HEK293 (cell line): ENCODE results near the gene SPATA1.
"Not testable (repeated sequence)": the region's sequence is repeated elsewhere in the genome, so short reads cannot be mapped to it uniquely, and the experiment has no call there.

Source experiments
- CTCF ChIA-PET: fragments of 350-600 bp; formaldehyde crosslinking; extraction: SDS; loops from one replicate; lab custom pipeline; 2021; ENCODE audit warnings: antibody characterized with exemption; lab: Yijun Ruan, JAX
- POLR2A ChIA-PET: fragments of 300-600 bp; formaldehyde crosslinking; extraction: SDS; loops from one replicate; lab custom pipeline; 2020; ENCODE audit warnings: antibody characterized with exemption, inconsistent platforms; lab: Yijun Ruan, JAX
- H3K27ac ChIP-seq: fragments of 200-500 bp; sonication (Bioruptor generic); 2 replicates; pipeline ENCODE4 v1.5.1; 2014; ENCODE audit warnings: low read depth, low read length, control low read depth, inconsistent platforms; ENCODE audit errors: extremely low read depth
- H3K36me3 ChIP-seq, 2 experiments: fragments of 200-500 bp in 1 of 2; sonication (Bioruptor generic) in 1 of 2; 1 replicate in 1 of 2; 2 replicates in 1 of 2; pipeline ENCODE4 v1.5.1; 2014 to 2017; ENCODE audit warnings: inconsistent platforms in 2 of 2, low read length in 2 of 2; ENCODE audit not compliant: control insufficient read depth in 2 of 2, insufficient read depth in 1 of 2
- H3K4me1 ChIP-seq: fragments of 200-500 bp; sonication (Bioruptor generic); 2 replicates; pipeline ENCODE4 v1.5.1; 2014; ENCODE audit warnings: mild to moderate bottlenecking, low read length, inconsistent platforms; ENCODE audit not compliant: control insufficient read depth, insufficient read depth
- H3K4me3 ChIP-seq: 2 replicates; pipeline ENCODE4 v1.5.1; 2011; ENCODE audit warnings: low read depth, mild to moderate bottlenecking, control low read depth, low read length, moderate library complexity
- H3K9me3 ChIP-seq: fragments of 200-500 bp; sonication (Bioruptor generic); 2 replicates; pipeline ENCODE4 v1.5.1; 2014; ENCODE audit warnings: low read depth, low read length, inconsistent platforms; ENCODE audit not compliant: control insufficient read depth, insufficient read depth
- GLI2 ChIP-seq: fragments of 450-650 bp; formaldehyde crosslinking; IDR thresholded peaks from 2 replicates; pipeline ENCODE4; 2017; ENCODE audit warnings: missing biosample characterization, missing genetic modification characterization, low read depth, borderline replicate concordance
- KLF1 ChIP-seq: fragments of 450-650 bp; formaldehyde crosslinking; IDR thresholded peaks from 2 replicates; pipeline ENCODE4 v1.5.1; 2016; ENCODE audit warnings: missing biosample characterization, missing genetic modification characterization
- KLF16 ChIP-seq: fragments of 450-650 bp; formaldehyde crosslinking; IDR thresholded peaks from 2 replicates; pipeline ENCODE4 v1.5.1; 2017; ENCODE audit warnings: missing biosample characterization, missing genetic modification characterization
- OSR2 ChIP-seq: fragments of 450-650 bp; formaldehyde crosslinking; IDR thresholded peaks from 2 replicates; pipeline ENCODE4 v1.5.1; 2016; ENCODE audit warnings: missing biosample characterization, missing genetic modification characterization
- SCRT2 ChIP-seq: fragments of 450-650 bp; formaldehyde crosslinking; IDR thresholded peaks from 2 replicates; pipeline ENCODE4 v1.5.1; 2016; ENCODE audit warnings: missing biosample characterization, missing genetic modification characterization
- YY2 ChIP-seq: fragments of 450-650 bp; formaldehyde crosslinking; IDR thresholded peaks from 2 replicates; pipeline ENCODE4 v1.5.1; 2016; ENCODE audit warnings: missing biosample characterization, missing genetic modification characterization
- ZBTB21 ChIP-seq: fragments of 450-650 bp; formaldehyde crosslinking; IDR thresholded peaks from 2 replicates; pipeline ENCODE4 v1.5.1; 2017; ENCODE audit warnings: missing biosample characterization, missing genetic modification characterization
- ZEB2 ChIP-seq: fragments of 450-650 bp; formaldehyde crosslinking; IDR thresholded peaks from 2 replicates; pipeline ENCODE4 v1.5.1; 2016; ENCODE audit warnings: missing biosample characterization, missing genetic modification characterization
- ZFP37 ChIP-seq: fragments of 450-650 bp; formaldehyde crosslinking; IDR thresholded peaks from 2 replicates; pipeline ENCODE4 v1.5.1; 2016; ENCODE audit warnings: missing biosample characterization, missing genetic modification characterization
- ZNF146 ChIP-seq: fragments of 450-650 bp; formaldehyde crosslinking; IDR thresholded peaks from 2 replicates; pipeline ENCODE4 v1.5.1; 2016; ENCODE audit warnings: missing biosample characterization, missing genetic modification characterization
- ZNF175 ChIP-seq: fragments of 450-650 bp; formaldehyde crosslinking; IDR thresholded peaks from 2 replicates; pipeline ENCODE4 v1.5.1; 2016; ENCODE audit warnings: missing biosample characterization, missing genetic modification characterization
- ZNF335 ChIP-seq: fragments of 450-650 bp; formaldehyde crosslinking; conservative IDR thresholded peaks from 2 replicates; pipeline ENCODE4 v1.5.1; 2016; ENCODE audit warnings: missing biosample characterization, missing genetic modification characterization
- ZNF398 ChIP-seq: fragments of 450-650 bp; formaldehyde crosslinking; IDR thresholded peaks from 2 replicates; pipeline ENCODE4 v1.5.1; 2017; ENCODE audit warnings: missing biosample characterization, missing genetic modification characterization
- ZNF433 ChIP-seq: fragments of 450-650 bp; formaldehyde crosslinking; IDR thresholded peaks from 2 replicates; pipeline ENCODE4 v1.5.1; 2016; ENCODE audit warnings: missing biosample characterization, missing genetic modification characterization, low read depth
- ZNF558 ChIP-seq: fragments of 450-650 bp; formaldehyde crosslinking; IDR thresholded peaks from 2 replicates; pipeline ENCODE4 v1.5.1; 2016; ENCODE audit warnings: missing biosample characterization, missing genetic modification characterization
- ZNF629 ChIP-seq: fragments of 450-650 bp; formaldehyde crosslinking; IDR thresholded peaks from 2 replicates; pipeline ENCODE4 v1.5.1; 2017; ENCODE audit warnings: missing biosample characterization, missing genetic modification characterization
- ZNF658 ChIP-seq: fragments of 450-650 bp; formaldehyde crosslinking; IDR thresholded peaks from 2 replicates; pipeline ENCODE4; 2016; ENCODE audit warnings: missing biosample characterization, missing genetic modification characterization
- ZXDB ChIP-seq: fragments of 450-650 bp; formaldehyde crosslinking; IDR thresholded peaks from 2 replicates; pipeline ENCODE4 v1.5.1; 2016; ENCODE audit warnings: missing biosample characterization, missing genetic modification characterization
- TF ChIP-seq, protein P1 (sequence below): fragments of 450-650 bp; formaldehyde crosslinking; IDR thresholded peaks from 2 replicates; pipeline ENCODE4 v1.5.1; 2016; ENCODE audit warnings: missing biosample characterization, missing genetic modification characterization, low read depth
- TF ChIP-seq, protein P2 (sequence below): fragments of 450-650 bp; formaldehyde crosslinking; IDR thresholded peaks from 2 replicates; pipeline ENCODE4 v1.5.1; 2016; ENCODE audit warnings: missing biosample characterization, missing genetic modification characterization
- TF ChIP-seq, protein P3 (sequence below): fragments of 450-650 bp; IDR thresholded peaks from 2 replicates; pipeline ENCODE4 v1.5.1; 2018; ENCODE audit warnings: missing biosample characterization, missing genetic modification characterization

The SPATA1 gene

GRCh38 chr1:84587099-84587498 is 80.9 kb downstream of the SPATA1 start (continued):
- TF ChIP-seq, protein P1, sequence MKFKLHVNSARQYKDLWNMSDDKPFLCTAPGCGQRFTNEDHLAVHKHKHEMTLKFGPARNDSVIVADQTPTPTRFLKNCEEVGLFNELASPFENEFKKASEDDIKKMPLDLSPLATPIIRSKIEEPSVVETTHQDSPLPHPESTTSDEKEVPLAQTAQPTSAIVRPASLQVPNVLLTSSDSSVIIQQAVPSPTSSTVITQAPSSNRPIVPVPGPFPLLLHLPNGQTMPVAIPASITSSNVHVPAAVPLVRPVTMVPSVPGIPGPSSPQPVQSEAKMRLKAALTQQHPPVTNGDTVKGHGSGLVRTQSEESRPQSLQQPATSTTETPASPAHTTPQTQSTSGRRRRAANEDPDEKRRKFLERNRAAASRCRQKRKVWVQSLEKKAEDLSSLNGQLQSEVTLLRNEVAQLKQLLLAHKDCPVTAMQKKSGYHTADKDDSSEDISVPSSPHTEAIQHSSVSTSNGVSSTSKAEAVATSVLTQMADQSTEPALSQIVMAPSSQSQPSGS (tag by site-specific recombination): no peak
- TF ChIP-seq ZNF558 (tag by site-specific recombination): no peak
- TF ChIP-seq GLI2 (tag by site-specific recombination): no peak
- no peak for TF ChIP-seq OSR2 (tag by site-specific recombination)
- no peak for TF ChIP-seq KLF16 (tag by site-specific recombination)
- TF ChIP-seq ZNF175: no peak

DNA sequence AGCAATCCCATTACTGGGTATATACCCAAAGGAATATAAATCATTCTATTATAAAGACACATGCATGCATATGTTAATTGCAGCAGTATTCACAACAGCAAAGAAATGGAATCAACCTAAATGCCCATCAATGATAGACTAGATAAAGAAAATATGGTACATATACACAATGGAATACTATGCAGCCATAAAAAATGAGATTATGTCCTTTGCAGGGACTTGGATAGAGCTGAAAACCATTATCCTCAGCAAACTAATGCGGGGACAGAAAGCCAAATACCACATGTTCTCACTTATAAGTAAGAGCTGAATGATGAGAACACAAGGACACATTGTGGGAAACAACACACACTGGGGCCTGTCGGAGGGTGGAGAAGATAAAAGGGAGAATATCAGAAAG is 88.8 kb downstream of the SPATA1 start:
- POLR2A ChIA-PET, H3K9me3 ChIP-seq, H3K27ac ChIP-seq, H3K4me1 ChIP-seq, H3K36me3 ChIP-seq, CTCF ChIA-PET, H3K4me3 ChIP-seq: not testable (repeated sequence)
- TF ChIP-seq ZNF146 (tag by site-specific recombination): peak; percentile 85
- TF ChIP-seq, protein P2, sequence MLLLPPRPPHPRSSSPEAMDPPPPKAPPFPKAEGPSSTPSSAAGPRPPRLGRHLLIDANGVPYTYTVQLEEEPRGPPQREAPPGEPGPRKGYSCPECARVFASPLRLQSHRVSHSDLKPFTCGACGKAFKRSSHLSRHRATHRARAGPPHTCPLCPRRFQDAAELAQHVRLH: 0 out of 2 replicates have a peak, but pooled peaks have one; percentile 31

DNA sequence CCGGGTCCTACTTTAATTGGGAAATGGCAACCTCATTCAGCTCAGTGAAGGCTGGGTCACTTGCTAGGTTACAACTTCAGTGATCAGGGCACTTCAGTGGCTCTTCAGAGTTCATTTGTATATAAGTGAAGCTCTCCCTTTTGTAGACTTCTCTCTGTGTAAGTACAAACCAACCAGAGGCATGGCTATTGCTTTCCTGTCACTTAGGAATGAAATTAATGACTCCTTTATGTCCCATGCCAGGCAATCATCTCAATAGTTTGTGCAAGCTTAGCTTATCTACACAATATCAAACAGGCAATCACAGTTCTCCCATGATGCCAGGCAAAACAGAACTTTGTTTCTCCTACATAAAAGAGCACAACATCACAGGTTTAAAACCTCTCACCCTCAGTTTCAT is 90.8 kb downstream of the SPATA1 start:
- no peaks in the 10 kb centered on the region for H3K4me1 ChIP-seq
- TF ChIP-seq ZNF658 (tag by site-specific recombination) (no peak), SCRT2 (tag by site-specific recombination) (no peak), ZNF433 (tag by site-specific recombination) (no peak), KLF1 (tag by site-specific recombination) (no peak), ZEB2 (tag by site-specific recombination) (no peak), ZXDB (tag by site-specific recombination) (no peak)
- TF ChIP-seq, all 188 proteins: peak for 0
- no peak overlapping the region for H3K27ac ChIP-seq
- H3K36me3 ChIP-seq: no peaks in the 10 kb centered on the region
- CTCF ChIA-PET: interaction anchor here (0.6 kb wide), 1 partner anchor 38 kb away, joined by 3 read pairs; no protein-coding TSS in a partner anchor
- no peaks in the 10 kb centered on the region for H3K9me3 ChIP-seq
- H3K4me3 ChIP-seq: no peak overlapping the region
- POLR2A ChIA-PET: no interaction called here

DNA sequence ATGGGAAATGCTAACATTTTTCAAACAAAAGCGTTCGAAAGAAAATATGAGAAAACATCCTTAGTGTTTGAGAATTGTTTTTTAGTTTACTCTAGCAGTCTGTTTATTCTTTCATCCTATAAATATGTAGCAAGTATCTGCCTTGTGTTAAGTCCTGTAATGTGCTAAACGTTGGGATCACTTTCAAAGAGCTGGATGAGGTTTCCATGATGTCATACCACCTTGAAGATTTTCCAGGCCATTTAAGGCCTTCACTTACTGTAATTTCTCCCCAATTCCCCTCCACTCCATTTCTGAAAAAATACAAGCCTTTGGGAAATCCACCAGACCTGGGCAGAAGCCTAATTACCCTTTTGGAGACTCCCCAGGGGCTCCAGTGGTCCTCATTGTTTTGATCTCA is 92.2 kb downstream of the SPATA1 start:
- Histone ChIP-seq H3K36me3 (no peaks in the 10 kb centered on the region), H3K4me3 (no peak overlapping the region), H3K4me1 (no peaks in the 10 kb centered on the region), H3K9me3 (no peaks in the 10 kb centered on the region), H3K27ac (no peak overlapping the region)
- TF ChIP-seq ZBTB21 (tag by site-specific recombination): peak; percentile 77
- no peak for TF ChIP-seq YY2
- TF ChIP-seq ZFP37 (tag by site-specific recombination): no peak
- peak; percentile 45 for TF ChIP-seq ZNF398 (tag by site-specific recombination)
- TF ChIP-seq ZNF335 (tag by site-specific recombination): peak; percentile 2; the same call in 1 of the 2 replicates
- TF ChIP-seq, protein P3, sequence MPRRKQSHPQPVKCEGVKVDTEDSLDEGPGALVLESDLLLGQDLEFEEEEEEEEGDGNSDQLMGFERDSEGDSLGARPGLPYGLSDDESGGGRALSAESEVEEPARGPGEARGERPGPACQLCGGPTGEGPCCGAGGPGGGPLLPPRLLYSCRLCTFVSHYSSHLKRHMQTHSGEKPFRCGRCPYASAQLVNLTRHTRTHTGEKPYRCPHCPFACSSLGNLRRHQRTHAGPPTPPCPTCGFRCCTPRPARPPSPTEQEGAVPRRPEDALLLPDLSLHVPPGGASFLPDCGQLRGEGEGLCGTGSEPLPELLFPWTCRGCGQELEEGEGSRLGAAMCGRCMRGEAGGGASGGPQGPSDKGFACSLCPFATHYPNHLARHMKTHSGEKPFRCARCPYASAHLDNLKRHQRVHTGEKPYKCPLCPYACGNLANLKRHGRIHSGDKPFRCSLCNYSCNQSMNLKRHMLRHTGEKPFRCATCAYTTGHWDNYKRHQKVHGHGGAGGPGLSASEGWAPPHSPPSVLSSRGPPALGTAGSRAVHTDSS (tag by site-specific recombination): no peak
- TF ChIP-seq, protein P1 (tag by site-specific recombination): peak; percentile 67
- peak; percentile 54; the same call in 1 of the 2 replicates for TF ChIP-seq ZNF629 (tag by site-specific recombination)
- ChIA-PET CTCF (interaction anchor here (0.5 kb wide), 1 partner anchor 142 kb away, joined by 3 read pairs; no protein-coding TSS in a partner anchor), POLR2A (no interaction called here)
